Stimulated activated CD8-positive, alpha-beta memory T cell treated with anti-CD3 and anti-CD28 coated beads, Interleukin-7, amount 100 ng/mL, for 24 hours (primary cell): ENCODE data around the gene TMPRSS3.
"Not testable (repeated sequence)": the region's sequence is repeated elsewhere in the genome, so short reads cannot be mapped to it uniquely, and the experiment has no call there.

ENCODE experiments used
- DNase-seq: peaks from one replicate; pipeline ENCODE4 v3.0.0-alpha.2; 2020; ENCODE audit warnings: low read depth

TMPRSS3 gene

GRCh38 chr21:42427809-42428419, 32.1 kb upstream of the TMPRSS3 start:
- no peak for DNase-seq

- no peak for DNase-seq
Measured at GRCh38 chr21:42426876-42427480, 31.1 kb upstream of the TMPRSS3 start.

- DNase-seq: no peak
Measured at GRCh38 chr21:42426424-42426823, 30.6 kb upstream of the TMPRSS3 start.

- no peak for DNase-seq
Measured at GRCh38 chr21:42425591-42425990, 29.7 kb upstream of the TMPRSS3 start.

- DNase-seq: no peak
Measured at GRCh38 chr21:42424914-42425541, 29.2 kb upstream of the TMPRSS3 start.

- DNase-seq: no peak
Measured at GRCh38 chr21:42423685-42424084, 27.8 kb upstream of the TMPRSS3 start.

GRCh38 chr21:42423197-42423675, 27.4 kb upstream of the TMPRSS3 start:
- DNase-seq: no peak

- no peak for DNase-seq
Measured at GRCh38 chr21:42421018-42421793, 25.4 kb upstream of the TMPRSS3 start.

- no peak for DNase-seq
Measured at GRCh38 chr21:42419845-42420244, 24.0 kb upstream of the TMPRSS3 start.

GRCh38 chr21:42418886-42419285, 23.0 kb upstream of the TMPRSS3 start:
- DNase-seq: no peak

- DNase-seq: no peak
Measured at GRCh38 chr21:42417533-42417932, 21.7 kb upstream of the TMPRSS3 start.

- peak; percentile 80 for DNase-seq
Measured at GRCh38 chr21:42414928-42415769, 19.3 kb upstream of the TMPRSS3 start.

- no peak for DNase-seq
Measured at GRCh38 chr21:42414553-42414927, 18.7 kb upstream of the TMPRSS3 start.

- no peak for DNase-seq
Measured at GRCh38 chr21:42414066-42414465, 18.2 kb upstream of the TMPRSS3 start.

GRCh38 chr21:42413500-42413899, 17.6 kb upstream of the TMPRSS3 start:
- DNase-seq: no peak

GRCh38 chr21:42413093-42413492, 17.2 kb upstream of the TMPRSS3 start:
- DNase-seq: no peak

- DNase-seq: no peak
Measured at GRCh38 chr21:42412636-42412933, 16.7 kb upstream of the TMPRSS3 start.

GRCh38 chr21:42411891-42412635, 16.2 kb upstream of the TMPRSS3 start:
- DNase-seq: no peak

GRCh38 chr21:42411197-42411869, 15.5 kb upstream of the TMPRSS3 start:
- DNase-seq: no peak

- no peak for DNase-seq
Measured at GRCh38 chr21:42409366-42409765, 13.5 kb upstream of the TMPRSS3 start.

- not testable (repeated sequence) for DNase-seq
Measured at GRCh38 chr21:42408718-42409117, 12.9 kb upstream of the TMPRSS3 start.
